HepG2 (cell line): Measurements from ENCODE around the gene VCPKMT. TPM values are rescaled to one million over a fixed set of nuclear protein-coding genes. Genes with fewer than 3 reads are reported as not detected.

Experiments used
- AHR ChIP-seq: IDR thresholded peaks from 2 replicates; pipeline ENCODE4 v1.6.1; 2018; ENCODE audit warnings: missing genetic modification reagents, missing compliant biosample characterization
- PHF8 ChIP-seq: sonication (generic); formaldehyde crosslinking; IDR thresholded peaks from 2 replicates; pipeline ENCODE4 v1.5.0; 2020; ENCODE audit warnings: missing genetic modification reagents
- PITX1 ChIP-seq: sonication (generic); formaldehyde crosslinking; IDR thresholded peaks from 2 replicates; pipeline ENCODE4 v1.5.1; 2020; ENCODE audit warnings: mild to moderate bottlenecking, missing genetic modification reagents
- PLSCR1 ChIP-seq: sonication (generic); formaldehyde crosslinking; IDR thresholded peaks from 2 replicates; pipeline ENCODE4 v1.5.0; 2020; ENCODE audit warnings: missing genetic modification reagents, mild to moderate bottlenecking, borderline replicate concordance
- SMAD9 ChIP-seq: sonication (generic); formaldehyde crosslinking; IDR thresholded peaks from 2 replicates; pipeline ENCODE4 v1.5.1; 2020; ENCODE audit warnings: mild to moderate bottlenecking, missing genetic modification reagents
- STAT5B ChIP-seq: sonication (generic); formaldehyde crosslinking; IDR thresholded peaks from 2 replicates; pipeline ENCODE4 v1.4.0; 2020; ENCODE audit warnings: missing genetic modification reagents
- TAF15 ChIP-seq: fragments of 200-400 bp; formaldehyde crosslinking; IDR thresholded peaks from one replicate; pipeline ENCODE4 v1.6.1; 2018; ENCODE audit warnings: mild to moderate bottlenecking, low read depth, low read length; ENCODE audit not compliant: poor library complexity, severe bottlenecking
- TBL1XR1 ChIP-seq: fragments of 150-350 bp; IDR thresholded peaks from 2 replicates; pipeline ENCODE4 v1.6.1; 2014; ENCODE audit warnings: borderline replicate concordance, low read length; ENCODE audit not compliant: partially characterized antibody
- ZFP90 ChIP-seq: sonication (generic); formaldehyde crosslinking; IDR thresholded peaks from 2 replicates; pipeline ENCODE4 v1.8.0; 2022; ENCODE audit warnings: missing genetic modification reagents, mild to moderate bottlenecking, inconsistent platforms, borderline replicate concordance
- ZNF354B ChIP-seq: sonication (generic); formaldehyde crosslinking; IDR thresholded peaks from 2 replicates; pipeline ENCODE4 v1.8.0; 2022; ENCODE audit warnings: mild to moderate bottlenecking, missing genetic modification reagents
- ZNF660 ChIP-seq: sonication (generic); formaldehyde crosslinking; IDR thresholded peaks from 2 replicates; pipeline ENCODE4 v1.5.1; 2020; ENCODE audit warnings: mild to moderate bottlenecking, low read depth, missing genetic modification reagents, borderline replicate concordance
- ZNF746 ChIP-seq: sonication (generic); formaldehyde crosslinking; IDR thresholded peaks from 2 replicates; pipeline ENCODE4 v1.8.0; 2022; ENCODE audit warnings: mild to moderate bottlenecking, missing genetic modification reagents
- ZNF768 ChIP-seq: sonication (generic); formaldehyde crosslinking; IDR thresholded peaks from 2 replicates; pipeline ENCODE4 v1.4.0; 2020; ENCODE audit warnings: missing genetic modification reagents
- ZNF780A ChIP-seq: sonication (generic); formaldehyde crosslinking; IDR thresholded peaks from 2 replicates; pipeline ENCODE4 v1.8.0; 2022; ENCODE audit warnings: mild to moderate bottlenecking, missing genetic modification reagents, moderate library complexity
- ZNF879 ChIP-seq: sonication (generic); formaldehyde crosslinking; IDR thresholded peaks from 2 replicates; pipeline ENCODE4 v1.8.1; 2023; ENCODE audit warnings: missing genetic modification reagents
- polyA plus RNA-seq, 8 experiments: library from polyadenylated mRNA; depleted of rRNA in 3 of 8; stranded (reverse) in 7 of 8; unstranded in 1 of 8; fragments of >200 nt; fragmentation: Illumina TruSeq in 4 of 8; extraction: Trizol in 4 of 8; gene quantifications; 2 replicates each; pipeline versions ENCODE4 v1.2.1 to v1.2.3, GENCODE V29; 2011 to 2016; ENCODE audit warnings: low read depth in 4 of 8, missing spikeins in 1 of 8, mixed read lengths in 1 of 8; ENCODE audit not compliant: insufficient read depth in 1 of 8
- total RNA-seq, 5 experiments: library from RNA; depleted of rRNA; stranded (reverse); fragments of >200 nt; fragmentation: Illumina TruSeq; extraction: Trizol; gene quantifications; 2 replicates each; pipeline ENCODE4 v1.2.3, GENCODE V29; 2016; ENCODE audit warnings: low read depth in 1 of 5
- TF ChIP-seq, protein P1 (sequence below): sonication (generic); formaldehyde crosslinking; IDR thresholded peaks from 2 replicates; pipeline ENCODE4 v1.8.0; 2022; ENCODE audit warnings: low read depth, missing genetic modification reagents
- TF ChIP-seq, protein P2 (sequence below): sonication (generic); formaldehyde crosslinking; IDR thresholded peaks from 2 replicates; pipeline ENCODE4 v1.8.0; 2022; ENCODE audit warnings: mild to moderate bottlenecking, missing genetic modification reagents, borderline replicate concordance
- TF ChIP-seq, protein P3 (sequence below): sonication (generic); formaldehyde crosslinking; IDR thresholded peaks from 2 replicates; pipeline ENCODE4 v1.5.0; 2020; ENCODE audit warnings: missing genetic modification reagents, mild to moderate bottlenecking, borderline replicate concordance

The VCPKMT gene
- total and polyA plus RNA-seq, 2 of the 13 experiments (the other 11 are each of a cell fraction or from before 2014, with no cell fraction given): 3.9 to 5.4 TPM

- TF ChIP-seq, protein P1, sequence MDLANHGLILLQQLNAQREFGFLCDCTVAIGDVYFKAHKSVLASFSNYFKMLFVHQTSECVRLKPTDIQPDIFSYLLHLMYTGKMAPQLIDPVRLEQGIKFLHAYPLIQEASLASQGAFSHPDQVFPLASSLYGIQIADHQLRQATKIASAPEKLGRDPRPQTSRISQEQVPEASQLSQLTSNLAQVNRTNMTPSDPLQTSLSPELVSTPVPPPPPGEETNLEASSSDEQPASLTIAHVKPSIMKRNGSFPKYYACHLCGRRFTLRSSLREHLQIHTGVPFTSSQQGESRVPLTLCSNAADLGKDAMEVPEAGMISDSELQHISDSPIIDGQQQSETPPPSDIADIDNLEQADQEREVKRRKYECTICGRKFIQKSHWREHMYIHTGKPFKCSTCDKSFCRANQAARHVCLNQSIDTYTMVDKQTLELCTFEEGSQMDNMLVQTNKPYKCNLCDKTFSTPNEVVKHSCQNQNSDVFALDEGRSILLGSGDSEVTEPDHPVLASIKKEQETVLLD (CRISPR knock-in tag): no peak
- TF ChIP-seq, protein P2, sequence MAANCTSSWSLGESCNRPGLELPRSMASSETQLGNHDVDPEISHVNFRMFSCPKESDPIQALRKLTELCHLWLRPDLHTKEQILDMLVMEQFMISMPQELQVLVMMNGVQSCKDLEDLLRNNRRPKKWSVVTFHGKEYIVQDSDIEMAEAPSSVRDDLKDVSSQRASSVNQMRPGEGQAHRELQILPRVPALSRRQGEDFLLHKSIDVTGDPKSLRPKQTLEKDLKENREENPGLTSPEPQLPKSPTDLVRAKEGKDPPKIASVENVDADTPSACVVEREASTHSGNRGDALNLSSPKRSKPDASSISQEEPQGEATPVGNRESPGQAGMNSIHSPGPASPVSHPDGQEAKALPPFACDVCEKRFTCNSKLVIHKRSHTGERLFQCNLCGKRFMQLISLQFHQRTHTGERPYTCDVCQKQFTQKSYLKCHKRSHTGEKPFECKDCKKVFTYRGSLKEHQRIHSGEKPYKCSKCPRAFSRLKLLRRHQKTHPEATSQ: no peak; the same call in 1 of the 2 replicates
- TF ChIP-seq ZFP90: no peak
- TF ChIP-seq TBL1XR1: no peak
- no peak for TF ChIP-seq PLSCR1
- peak; percentile 57; the same call in 1 of the 2 replicates for TF ChIP-seq ZNF768 (CRISPR knock-in tag)
- no peak for TF ChIP-seq ZNF660
- no peak for TF ChIP-seq ZNF354B
- no peak for TF ChIP-seq STAT5B
- TF ChIP-seq SMAD9: no peak
- no peak for TF ChIP-seq AHR (CRISPR knock-in tag)
- peak; percentile 91 for TF ChIP-seq PHF8 (CRISPR knock-in tag)
- no peak for TF ChIP-seq ZNF780A (CRISPR knock-in tag)
- no peak for TF ChIP-seq TAF15
- peak; percentile 59 for TF ChIP-seq PITX1 (CRISPR knock-in tag)
- TF ChIP-seq, protein P3, sequence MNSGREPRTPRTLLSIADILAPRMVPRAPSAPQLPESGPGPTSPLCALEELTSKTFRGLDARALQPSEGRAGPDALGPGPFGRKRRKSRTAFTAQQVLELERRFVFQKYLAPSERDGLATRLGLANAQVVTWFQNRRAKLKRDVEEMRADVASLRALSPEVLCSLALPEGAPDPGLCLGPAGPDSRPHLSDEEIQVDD (CRISPR knock-in tag): peak; percentile 65; the same call in 1 of the 2 replicates
- no peak for TF ChIP-seq ZNF746 (CRISPR knock-in tag)
- TF ChIP-seq ZNF879 (CRISPR knock-in tag): no peak
These were observed at the start of gene VCPKMT (continued) for GRCh38 chr14:50116181-50116956.
